OCI-LY1 (cell line): Measurements from ENCODE around the gene RBM15B.
A peak's percentile ranks its signal among the peaks of the same experiment; 100 is the strongest.
"Not testable (repeated sequence)": the region's sequence is repeated elsewhere in the genome, so short reads cannot be mapped to it uniquely, and the experiment has no call there.

Source experiments
- H2AFZ ChIP-seq: fragments of 200-600 bp; sonication (generic), shearing (Covaris generic); 2 replicates; pipeline ENCODE4 v1.6.0; 2014; ENCODE audit warnings: antibody characterized with exemption, mild to moderate bottlenecking, low read length
- H3F3A ChIP-seq: fragments of 200-600 bp; sonication (generic), shearing (Covaris generic); 2 replicates; pipeline ENCODE4 v1.6.0; 2014; ENCODE audit warnings: mild to moderate bottlenecking, antibody characterized with exemption, low read length, moderate library complexity; ENCODE audit not compliant: insufficient read depth
- H3K27ac ChIP-seq: fragments of 200-600 bp; sonication (generic); 2 replicates; pipeline ENCODE4 v1.5.1; 2014; ENCODE audit warnings: low read length, mixed run types, mild to moderate bottlenecking, low read depth; ENCODE audit not compliant: poor library complexity, severe bottlenecking
- H3K27me3 ChIP-seq: fragments of 200-600 bp; sonication (generic); 2 replicates; pipeline ENCODE4 v1.6.0; 2014; ENCODE audit warnings: antibody characterized with exemption, mild to moderate bottlenecking, low read length, moderate library complexity; ENCODE audit not compliant: insufficient read depth
- H3K36me3 ChIP-seq: fragments of 200-600 bp; sonication (generic); 2 replicates; pipeline ENCODE4 v1.6.1; 2014; ENCODE audit warnings: mild to moderate bottlenecking, antibody characterized with exemption, low read length, moderate library complexity, mixed read lengths; ENCODE audit not compliant: insufficient read depth
- H3K4me1 ChIP-seq: fragments of 200-600 bp; sonication (generic); 2 replicates; pipeline ENCODE4 v1.5.1; 2014; ENCODE audit warnings: mild to moderate bottlenecking, low read length, moderate library complexity; ENCODE audit not compliant: insufficient read depth, severe bottlenecking
- H3K4me2 ChIP-seq: fragments of 200-600 bp; sonication (generic), shearing (Covaris generic); 2 replicates; pipeline ENCODE4 v1.6.1; 2014; ENCODE audit warnings: low read length
- H3K4me3 ChIP-seq: fragments of 200-600 bp; sonication (generic); 2 replicates; pipeline ENCODE4 v1.5.1; 2014; ENCODE audit warnings: low read length, low read depth, mild to moderate bottlenecking, mixed read lengths; ENCODE audit not compliant: poor library complexity, severe bottlenecking
- H3K79me2 ChIP-seq: fragments of 200-600 bp; shearing (Covaris generic); 2 replicates; pipeline ENCODE4 v1.6.1; 2016; ENCODE audit warnings: mixed run types, low read length, mixed read lengths; ENCODE audit not compliant: insufficient read depth
- H3K9ac ChIP-seq: fragments of 200-600 bp; sonication (generic), shearing (Covaris generic); 2 replicates; pipeline ENCODE4 v1.6.1; 2014; ENCODE audit warnings: mild to moderate bottlenecking, low read length, mixed read lengths
- H3K9me2 ChIP-seq: fragments of 200-600 bp; sonication (generic), shearing (Covaris generic); 2 replicates; pipeline ENCODE4 v1.6.1; 2014; ENCODE audit warnings: low read depth, mild to moderate bottlenecking, low read length, mixed read lengths
- H3K9me3 ChIP-seq: fragments of 200-600 bp; shearing (Covaris generic); 2 replicates; pipeline ENCODE4 v1.6.1; 2014; ENCODE audit warnings: low read length, mixed read lengths
- H4K20me1 ChIP-seq: fragments of 200-600 bp; sonication (generic), shearing (Covaris generic); 2 replicates; pipeline ENCODE4 v1.6.0; 2016; ENCODE audit warnings: mild to moderate bottlenecking, low read length; ENCODE audit not compliant: insufficient read depth
- CTCF ChIP-seq: fragments of 200-600 bp; sonication (generic), shearing (Covaris generic); IDR thresholded peaks from 2 replicates; pipeline ENCODE4 v1.5.1; 2017; ENCODE audit warnings: mild to moderate bottlenecking, antibody characterized with exemption, low read length, moderate library complexity, mixed read lengths
- EZH2 ChIP-seq: fragments of 200-600 bp; sonication (generic), shearing (Covaris generic); IDR thresholded peaks from 2 replicates; pipeline ENCODE4 v1.8.0; 2017; ENCODE audit warnings: borderline replicate concordance, mixed run types, mild to moderate bottlenecking, antibody characterized with exemption, low read length, moderate library complexity, mixed read lengths

Gene RBM15B

GRCh38 chr3:51386852-51387229, 4.2 kb upstream of the RBM15B start:
- no peaks in the 10 kb centered on the region for H3K27me3 ChIP-seq
- H3K36me3 ChIP-seq = peaks cover 44% of the 10 kb centered on the region; the same call in 1 of the 2 replicates
- H3F3A ChIP-seq = peaks cover 11% of the 10 kb centered on the region; the same call in 1 of the 2 replicates
- no peak overlapping the region for H2AFZ ChIP-seq
- peak overlapping the region; percentile 87 for H3K4me3 ChIP-seq
- peak overlapping the region; percentile 65 for H3K27ac ChIP-seq
- no peak for TF ChIP-seq EZH2
- no peak for TF ChIP-seq CTCF
- peaks cover 16% of the 10 kb centered on the region for H3K79me2 ChIP-seq
- peaks cover 65% of the 10 kb centered on the region for H3K4me1 ChIP-seq
- H3K4me2 ChIP-seq = peak overlapping the region; percentile 92
- H3K9me2 ChIP-seq = no peaks in the 10 kb centered on the region
- H3K9me3 ChIP-seq = no peaks in the 10 kb centered on the region
- H3K9ac ChIP-seq = peak overlapping the region; percentile 80; the same call in 1 of the 2 replicates
- no peaks in the 10 kb centered on the region for H4K20me1 ChIP-seq

- Histone ChIP-seq H3K36me3 (peaks cover 48% of the 10 kb centered on the region), H3K4me2 (peak overlapping the region; percentile 92), H3K4me3 (peak overlapping the region; percentile 87), H3K4me1 (peaks cover 69% of the 10 kb centered on the region), H3F3A (peaks cover 11% of the 10 kb centered on the region; the same call in 1 of the 2 replicates), H3K79me2 (peaks cover 21% of the 10 kb centered on the region), H3K9ac (peak overlapping the region; percentile 18; the same call in 1 of the 2 replicates), H3K27ac (peak overlapping the region; percentile 65)
- H3K9me3 ChIP-seq, H3K27me3 ChIP-seq, H2AFZ ChIP-seq, H4K20me1 ChIP-seq, H3K9me2 ChIP-seq: not testable (repeated sequence)
Observed at GRCh38 chr3:51387281-51387680, 3.8 kb upstream of the RBM15B start.

- H2AFZ ChIP-seq = no peak overlapping the region
- peaks cover 11% of the 10 kb centered on the region; the same call in 1 of the 2 replicates for H3F3A ChIP-seq
- H3K36me3 ChIP-seq = peaks cover 60% of the 10 kb centered on the region
- peaks cover 75% of the 10 kb centered on the region for H3K4me1 ChIP-seq
- no peaks in the 10 kb centered on the region for H4K20me1 ChIP-seq
- peak overlapping the region; percentile 26 for H3K27ac ChIP-seq
- TF ChIP-seq CTCF = peak; percentile 26; the same call in 1 of the 2 replicates
- no peak for TF ChIP-seq EZH2
- H3K4me3 ChIP-seq = peak overlapping the region; percentile 87
- H3K9ac ChIP-seq = no peak overlapping the region; the same call in 1 of the 2 replicates
- H3K9me2 ChIP-seq = no peaks in the 10 kb centered on the region
- peaks cover 26% of the 10 kb centered on the region for H3K79me2 ChIP-seq
- H3K27me3 ChIP-seq = no peaks in the 10 kb centered on the region
- no peaks in the 10 kb centered on the region; the same call in 1 of the 2 replicates for H3K9me3 ChIP-seq
- H3K4me2 ChIP-seq = peak overlapping the region; percentile 92
Observed at GRCh38 chr3:51388286-51389029, 2.6 kb upstream of the RBM15B start.
